ENCODE data around the gene MYH10.

MYH10 gene

DNA sequence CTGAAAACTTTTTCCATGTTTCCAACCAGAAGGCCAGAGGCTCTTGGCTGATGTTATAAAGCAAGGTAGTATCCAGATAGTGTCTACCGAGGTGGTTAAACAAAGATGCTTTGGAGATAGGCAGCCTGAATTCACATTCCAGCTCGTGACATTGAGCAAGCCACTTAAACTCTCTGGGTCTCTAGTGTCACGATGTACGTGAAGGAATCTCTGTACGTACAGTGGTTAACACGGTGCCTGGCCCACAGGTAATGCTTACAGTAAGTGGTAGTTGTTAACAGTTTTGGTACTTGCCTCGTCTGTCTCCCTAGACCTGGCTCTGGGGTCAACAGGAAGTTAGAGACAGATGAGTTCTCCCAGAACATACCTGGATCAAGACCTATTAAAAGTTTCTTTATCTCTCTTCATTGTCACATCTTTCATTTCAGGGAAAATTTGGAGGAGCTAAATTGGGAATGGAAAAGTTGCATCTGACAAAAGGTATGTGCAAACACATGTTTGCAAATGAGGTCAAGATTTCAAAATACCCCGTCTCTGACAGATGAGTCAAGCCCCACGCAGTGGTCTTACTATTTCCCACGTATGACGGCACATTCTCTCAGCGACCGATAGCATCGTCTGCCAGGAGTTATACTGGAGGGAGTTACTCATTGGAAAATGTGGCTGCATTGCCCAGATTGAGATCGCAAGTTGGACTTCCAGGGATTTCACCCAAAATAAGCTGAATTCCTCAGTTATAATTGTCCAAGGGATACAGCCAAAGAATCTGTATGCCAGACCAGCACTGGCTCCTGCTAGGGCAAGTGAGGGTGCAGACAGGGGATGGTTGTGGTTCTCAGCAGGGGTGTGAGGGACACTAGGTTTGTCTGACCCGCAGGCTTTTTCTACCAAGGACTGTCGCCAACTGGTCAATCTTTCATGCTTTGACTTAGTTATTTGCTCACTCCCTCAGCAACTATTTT is 18.9 kb upstream of the MYH10 start:
- DNase-seq (ENCODE audit: low spot score) = no peak

DNA sequence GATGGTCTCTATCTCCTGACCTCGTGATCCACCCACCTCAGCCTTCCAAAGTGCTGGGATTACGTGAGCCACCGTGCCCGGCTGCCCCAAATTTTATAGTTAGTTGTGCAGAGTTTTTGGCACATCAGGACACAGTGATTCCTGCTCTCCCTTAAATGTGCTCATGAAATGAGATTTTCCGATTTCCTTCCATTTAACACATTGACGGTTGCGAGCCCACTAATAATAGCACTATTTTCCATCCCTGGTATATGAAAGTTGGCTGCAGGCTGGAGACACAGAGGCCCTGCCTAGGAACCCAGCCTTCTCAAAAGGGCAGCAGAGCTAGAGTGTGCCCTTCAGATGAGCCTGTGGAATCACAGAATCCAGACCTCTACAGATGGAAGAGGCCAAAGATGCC is 17.4 kb upstream of the MYH10 start:
- DNase-seq (ENCODE audit: low spot score) = no peak

DNA sequence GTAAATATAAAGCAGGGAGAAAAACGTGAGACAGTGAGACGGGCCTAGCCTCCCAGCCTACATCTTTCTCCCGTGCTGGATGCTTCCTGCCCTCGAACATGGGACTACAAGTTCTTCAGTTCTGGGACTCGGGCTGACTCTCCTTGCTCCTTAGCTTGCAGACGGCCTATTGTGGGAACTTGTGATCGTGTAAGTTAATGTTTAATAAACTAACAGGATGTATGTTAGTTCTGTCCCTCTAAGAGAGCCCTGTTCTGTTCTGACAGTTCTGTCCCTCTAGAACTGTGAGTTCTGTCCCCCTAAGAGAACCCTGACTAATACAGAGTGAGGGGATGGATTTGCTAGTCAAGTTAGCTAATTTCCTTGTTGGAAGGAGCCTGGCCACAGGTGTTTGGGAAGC is 16.7 kb upstream of the MYH10 start:
- DNase-seq (ENCODE audit: low spot score) = no peak

DNA sequence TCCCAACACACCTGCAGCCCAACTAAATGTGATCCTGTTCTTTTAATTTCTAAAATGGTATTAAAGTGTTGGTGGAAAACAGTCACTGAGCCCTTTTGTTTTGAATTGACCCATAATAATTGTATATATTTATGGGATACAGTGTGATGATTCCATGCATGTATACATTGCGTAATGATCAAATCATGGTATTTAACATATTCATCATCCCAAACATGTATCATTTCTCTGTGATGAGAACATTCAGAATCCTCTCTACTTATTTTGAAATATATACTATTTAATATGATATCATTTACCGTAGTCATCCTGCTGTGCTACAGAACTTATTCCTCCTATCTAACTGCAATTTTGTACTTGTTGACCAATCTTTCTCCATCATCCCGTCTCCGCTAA is 14.0 kb upstream of the MYH10 start:
- DNase-seq (ENCODE audit: low spot score) = no peak

DNA sequence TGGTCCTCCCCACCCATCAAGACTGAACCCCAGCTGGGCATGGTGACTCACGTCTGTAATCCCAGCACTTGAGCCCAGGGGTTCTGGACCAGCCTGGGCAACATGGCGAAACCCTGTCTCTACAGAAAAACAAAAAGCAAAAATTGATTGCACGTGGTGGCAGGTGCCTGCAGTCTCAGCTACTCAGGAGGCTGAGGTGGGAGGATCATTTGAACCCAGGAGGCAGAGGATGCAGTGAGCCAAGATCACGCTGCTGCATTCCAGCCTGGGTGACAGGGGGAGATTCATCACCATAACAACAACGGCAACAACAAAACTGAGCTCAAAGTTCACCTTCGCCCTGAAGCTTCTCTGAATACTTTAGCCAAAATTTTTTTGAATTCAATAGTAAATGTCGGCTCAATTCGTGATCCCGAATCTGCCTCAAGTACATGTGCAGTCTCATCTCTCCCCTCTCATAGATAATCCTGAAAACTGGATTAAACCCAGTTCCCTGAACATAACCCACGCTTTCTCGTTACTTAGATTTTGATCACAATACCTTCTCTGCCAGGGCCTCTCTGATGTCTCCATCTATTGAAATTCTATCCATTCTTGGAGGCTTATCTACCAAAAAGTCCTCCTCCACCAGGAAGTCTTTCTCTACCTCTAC is 13.5 kb upstream of the MYH10 start:
- no peak for DNase-seq (ENCODE audit: low spot score)

DNA sequence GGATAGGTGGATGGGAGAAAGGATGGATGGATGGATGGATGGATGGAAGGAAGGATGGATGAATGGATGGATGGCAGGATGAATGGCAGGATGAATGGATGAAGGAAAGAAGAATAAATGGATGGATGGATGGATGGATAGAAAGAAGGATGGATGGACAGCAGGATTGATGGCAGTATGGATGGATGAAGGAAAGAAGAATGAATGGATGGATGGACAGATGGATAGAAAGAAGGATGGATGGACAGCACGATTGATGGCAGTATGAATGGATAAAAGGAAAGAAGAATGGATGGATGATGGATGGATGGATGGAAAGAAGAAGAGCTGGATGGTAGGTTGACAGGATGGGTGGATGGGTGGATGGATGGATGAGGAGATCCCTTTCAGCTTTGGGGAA is 9.2 kb upstream of the MYH10 start:
- no peak for DNase-seq (ENCODE audit: low spot score)

DNA sequence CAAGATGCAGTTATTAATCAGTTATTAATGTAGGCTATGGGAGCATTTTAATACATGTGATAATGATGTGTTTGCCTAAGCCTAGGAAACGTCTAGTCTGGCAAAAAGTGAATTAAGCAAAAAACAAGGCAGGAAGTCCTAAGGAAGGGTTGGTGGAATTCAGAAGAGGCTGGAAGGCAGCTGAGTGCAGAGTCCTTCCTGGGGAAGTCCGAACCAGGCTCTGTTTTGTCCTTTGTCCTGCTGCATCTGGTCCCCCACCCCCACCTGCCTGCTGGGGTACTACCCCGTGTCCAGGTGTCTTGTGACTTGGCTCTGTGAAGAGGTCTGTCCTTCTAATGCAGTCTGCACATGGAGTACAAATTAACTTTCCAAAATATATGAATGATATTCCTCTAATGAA is 1.5 kb upstream of the MYH10 start:
- no peak for DNase-seq (ENCODE audit: low spot score)

DNA sequence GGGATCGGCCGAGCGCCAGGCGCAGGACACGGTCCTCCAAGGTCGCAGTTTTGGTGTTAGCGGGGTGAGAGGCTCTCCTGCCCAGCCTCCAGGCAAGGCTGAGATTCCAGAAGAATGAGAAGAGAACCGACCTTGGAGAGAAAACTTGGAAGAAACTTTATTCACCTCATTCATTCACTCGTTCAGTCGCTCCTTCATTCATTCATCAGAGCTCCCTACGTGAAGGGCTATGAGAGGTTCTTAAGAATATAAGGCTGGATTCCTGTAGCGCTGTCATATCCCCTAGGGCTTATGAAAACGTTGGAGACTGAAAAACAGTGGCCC is 991 bp upstream of the MYH10 start:
- DNase-seq (ENCODE audit: low spot score) = no peak

DNA sequence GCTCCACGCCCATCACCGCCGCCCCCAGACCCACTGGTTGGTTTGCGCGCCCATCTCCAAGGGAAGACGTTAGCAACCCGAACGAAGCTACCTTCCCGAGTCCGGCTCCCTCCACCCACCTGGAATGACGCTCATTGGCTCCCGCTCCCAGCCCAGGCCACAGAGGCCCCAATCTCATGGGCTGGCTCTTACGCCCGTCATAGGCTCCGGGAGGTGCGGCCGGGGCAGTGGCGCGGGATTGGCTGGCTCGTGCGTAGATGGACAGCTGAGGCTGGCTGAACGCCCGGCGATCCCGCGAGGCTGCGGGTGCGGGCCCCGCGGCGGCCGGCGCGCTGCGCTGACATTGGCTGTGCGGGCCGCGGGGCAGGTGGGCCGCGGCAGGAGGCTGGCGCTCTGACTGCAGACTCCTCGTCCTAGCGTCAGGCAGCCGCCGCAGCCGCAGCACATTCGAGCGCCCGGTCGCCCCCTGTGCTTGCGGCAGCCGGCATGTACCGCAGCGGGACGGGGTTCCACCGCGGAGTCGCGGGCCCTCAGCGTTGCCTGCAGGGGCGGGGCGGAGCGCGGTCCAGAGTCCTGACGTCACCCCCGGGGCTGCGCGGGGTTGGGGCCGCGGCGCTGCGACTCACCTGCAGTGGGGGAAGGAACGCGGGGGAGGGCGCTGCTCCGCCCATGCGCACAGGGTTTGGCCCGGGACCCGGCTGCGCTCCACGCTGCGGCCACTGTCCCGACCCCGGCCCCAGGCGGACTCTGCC is 453 bp upstream of the MYH10 start:
- DNase-seq (ENCODE audit: low spot score) = no peak

DNA sequence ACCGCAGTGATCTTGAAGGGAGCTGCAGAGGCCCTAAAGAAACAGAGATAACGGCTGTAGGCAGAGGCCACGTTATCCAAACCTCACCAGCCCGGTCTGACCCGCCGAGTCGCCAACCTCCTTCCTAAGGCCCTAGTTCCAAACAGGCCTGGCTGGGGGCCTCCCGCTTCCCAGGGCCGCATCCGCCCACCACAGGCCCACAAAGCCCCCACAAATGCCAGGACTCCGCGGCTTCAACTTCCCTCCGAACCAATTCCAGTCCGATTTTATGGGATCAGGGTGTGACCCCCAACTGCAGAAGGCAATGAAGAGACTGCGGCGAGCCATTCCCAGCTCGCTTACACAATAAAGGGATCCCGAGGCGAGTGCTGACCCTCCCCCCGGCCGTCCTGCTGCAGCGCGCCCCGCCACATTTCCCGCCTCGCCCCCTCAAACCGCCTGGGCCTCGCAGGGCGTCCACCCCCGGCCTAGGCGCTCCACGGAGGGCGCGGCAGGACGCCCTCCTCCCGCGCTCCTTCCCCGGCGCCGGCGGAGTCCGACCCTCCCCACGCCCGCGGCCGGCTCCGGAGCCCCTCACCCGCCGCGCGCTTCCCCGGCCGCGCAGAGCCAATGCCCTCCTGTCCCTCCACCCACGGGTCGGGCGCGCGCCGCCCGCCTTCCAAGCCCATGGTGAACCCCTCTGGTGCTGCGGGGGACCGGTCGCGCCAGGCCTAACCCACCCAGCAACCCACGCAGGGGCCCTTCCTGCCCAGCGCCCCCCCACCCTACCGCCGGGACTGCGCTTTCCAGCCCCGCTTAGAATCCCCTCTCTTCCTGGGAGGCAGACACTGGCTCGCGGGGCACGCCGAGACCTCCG is 926 bp downstream of the MYH10 start:
- DNase-seq (ENCODE audit: low spot score) = no peak

DNA sequence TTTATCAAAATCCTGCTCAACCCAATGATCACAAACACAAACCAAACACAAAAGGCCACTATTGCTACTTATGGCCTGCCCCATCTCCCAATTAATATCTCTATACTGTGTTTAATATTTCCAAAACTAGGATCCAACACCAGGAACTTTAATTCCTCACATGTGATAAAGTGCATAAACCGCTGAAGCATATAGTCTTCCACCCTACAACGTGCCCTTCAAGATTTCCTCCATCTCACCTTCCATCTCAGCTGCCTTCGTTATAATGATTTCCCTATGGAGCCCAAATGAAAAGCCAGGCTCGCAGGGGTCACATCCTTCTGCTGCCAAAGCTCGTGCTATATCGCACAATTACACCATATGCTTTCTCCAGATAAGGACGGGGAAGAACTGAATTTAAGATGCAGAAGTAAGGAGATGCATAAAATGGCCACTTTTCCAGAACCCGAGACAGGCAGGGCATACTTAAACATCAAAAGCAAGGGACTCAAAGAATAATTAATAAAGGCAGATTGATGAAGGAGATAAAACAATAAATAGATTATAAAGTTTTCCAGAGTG is 1.8 kb downstream of the MYH10 start:
- DNase-seq (ENCODE audit: low spot score) = no peak

DNA sequence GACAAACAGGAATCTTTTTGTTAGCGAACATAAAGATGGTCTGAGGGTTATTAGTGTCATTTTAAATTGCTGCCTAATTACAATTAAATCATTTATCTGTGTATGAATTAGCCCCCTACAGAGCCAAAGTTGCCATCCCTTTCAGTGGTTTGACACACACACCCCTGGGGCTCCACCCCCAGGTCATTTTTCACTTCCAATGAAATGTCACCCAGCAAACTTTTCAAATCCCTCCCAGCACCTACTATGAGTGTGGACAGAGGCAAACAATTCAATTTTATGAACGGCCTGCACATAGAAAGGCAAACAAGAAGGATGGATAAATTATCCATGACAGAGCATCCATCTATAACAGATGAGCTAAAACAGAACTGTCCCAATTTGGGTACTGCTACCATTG is 2.4 kb downstream of the MYH10 start:
- DNase-seq (ENCODE audit: low spot score) = no peak

DNA sequence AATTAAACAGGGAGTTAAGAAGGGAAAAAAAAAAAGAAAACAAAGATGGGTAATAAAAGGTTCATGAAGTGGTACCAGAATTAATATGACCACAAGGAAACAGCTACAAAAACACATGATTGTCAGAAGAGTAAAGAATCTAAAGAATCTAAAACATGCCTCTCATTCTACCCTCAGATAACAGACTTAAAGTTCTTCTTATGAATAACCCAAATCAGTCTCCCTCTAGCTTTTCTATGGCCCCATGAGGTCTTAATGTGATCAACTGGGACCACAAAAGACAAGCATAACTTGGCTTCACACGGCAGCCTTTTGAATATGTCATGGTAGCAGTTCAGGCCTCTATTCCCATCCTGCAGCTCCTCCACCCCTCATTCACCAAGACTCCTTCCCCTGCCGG is 6.9 kb downstream of the MYH10 start:
- DNase-seq (ENCODE audit: low spot score) = no peak

DNA sequence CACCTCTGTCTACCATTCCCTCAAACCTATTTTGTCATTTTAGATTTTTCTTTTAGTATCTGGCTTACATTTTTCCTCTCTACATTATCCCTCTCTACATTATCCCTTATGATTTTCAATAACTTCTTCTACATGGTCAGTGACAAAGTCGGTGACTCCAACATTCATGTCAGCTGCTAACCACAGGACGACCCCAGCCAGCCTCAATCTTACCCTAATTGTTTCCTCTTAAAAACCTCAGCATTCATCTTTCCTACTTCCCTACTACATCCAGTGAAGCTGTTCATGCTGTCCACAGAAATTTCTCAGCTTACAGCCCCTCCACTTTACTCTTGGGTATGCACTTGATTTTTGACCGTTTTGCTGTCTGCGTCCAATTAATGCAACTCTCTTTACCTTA is 8.3 kb downstream of the MYH10 start:
- no peak for DNase-seq (ENCODE audit: low spot score)

DNA sequence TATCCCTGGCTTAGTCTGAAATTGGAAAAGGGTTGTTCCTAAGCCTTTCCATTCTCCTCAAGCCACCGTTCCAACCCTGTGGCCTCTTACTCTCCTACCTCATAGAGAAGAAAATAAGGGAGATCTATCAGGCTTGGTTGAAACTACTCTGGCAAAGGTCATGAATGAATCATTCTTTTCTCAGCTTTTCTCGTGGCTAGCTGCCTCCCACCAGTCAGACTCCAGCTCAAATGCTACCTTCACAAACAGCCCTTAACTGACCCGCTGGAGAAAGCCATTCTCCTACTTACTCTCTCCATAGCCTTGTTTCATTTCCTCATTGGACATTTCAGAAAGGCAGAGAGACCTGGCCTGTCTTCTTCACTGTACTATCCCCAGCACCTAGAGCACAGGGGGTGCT is 8.9 kb downstream of the MYH10 start:
- no peak for DNase-seq (ENCODE audit: low spot score)

DNA sequence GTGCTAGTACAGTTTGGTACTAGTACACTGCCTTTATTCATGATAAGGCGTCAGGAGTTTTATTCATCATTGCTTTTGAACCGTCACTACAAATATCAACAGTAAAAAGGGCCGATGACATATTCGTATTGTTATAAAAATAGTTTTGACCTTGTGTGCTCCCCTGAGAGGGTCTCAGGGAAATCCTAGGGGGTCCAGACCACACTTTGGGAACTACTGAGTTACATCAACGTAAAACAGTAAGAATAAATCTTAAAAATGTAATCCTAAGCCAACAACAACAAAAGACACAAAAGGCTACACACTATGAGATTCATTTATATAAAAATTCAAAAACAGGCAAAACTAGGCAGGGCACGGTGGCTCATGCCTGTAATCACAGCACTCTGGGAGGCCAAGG is 11.2 kb downstream of the MYH10 start:
- DNase-seq (ENCODE audit: low spot score) = no peak

DNA sequence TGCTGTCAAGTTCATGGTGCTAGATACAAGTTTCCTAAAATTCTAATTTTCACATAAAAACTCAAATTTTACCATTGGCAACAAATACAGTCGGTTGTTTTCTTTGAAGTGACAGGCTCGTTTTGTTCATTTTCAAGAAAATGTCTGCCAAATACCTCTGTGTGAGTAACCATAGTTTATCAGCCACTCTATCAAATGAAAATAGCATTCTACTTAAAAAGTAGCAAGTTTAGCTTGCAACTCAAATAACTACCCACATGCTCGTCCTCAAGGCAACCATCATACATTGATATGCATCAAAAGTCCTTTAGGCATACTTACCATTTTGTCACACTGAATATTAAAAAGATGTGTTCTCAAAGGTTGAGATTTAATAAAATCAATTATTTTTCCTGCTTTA is 11.7 kb downstream of the MYH10 start:
- no peak for DNase-seq (ENCODE audit: low spot score)

DNA sequence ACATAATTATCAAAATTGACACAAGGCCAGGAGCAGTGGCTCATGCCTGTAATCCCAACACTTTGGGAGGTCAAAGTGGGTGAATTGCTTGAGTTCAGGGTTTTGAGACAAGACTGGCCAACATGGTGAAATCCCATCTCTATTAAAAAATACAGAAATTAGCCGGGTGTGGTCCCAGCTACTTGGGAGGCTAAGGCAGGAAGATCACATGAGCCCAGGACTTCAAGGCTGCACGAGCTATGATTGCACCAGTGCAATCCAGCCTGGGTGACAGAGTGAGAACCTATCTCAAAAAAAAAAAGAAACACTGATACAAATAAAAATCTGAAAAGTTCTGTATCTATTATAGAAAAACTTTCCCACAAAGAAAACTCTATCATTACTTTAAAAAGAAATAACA is 15.5 kb downstream of the MYH10 start:
- no peak for DNase-seq (ENCODE audit: low spot score)

DNA sequence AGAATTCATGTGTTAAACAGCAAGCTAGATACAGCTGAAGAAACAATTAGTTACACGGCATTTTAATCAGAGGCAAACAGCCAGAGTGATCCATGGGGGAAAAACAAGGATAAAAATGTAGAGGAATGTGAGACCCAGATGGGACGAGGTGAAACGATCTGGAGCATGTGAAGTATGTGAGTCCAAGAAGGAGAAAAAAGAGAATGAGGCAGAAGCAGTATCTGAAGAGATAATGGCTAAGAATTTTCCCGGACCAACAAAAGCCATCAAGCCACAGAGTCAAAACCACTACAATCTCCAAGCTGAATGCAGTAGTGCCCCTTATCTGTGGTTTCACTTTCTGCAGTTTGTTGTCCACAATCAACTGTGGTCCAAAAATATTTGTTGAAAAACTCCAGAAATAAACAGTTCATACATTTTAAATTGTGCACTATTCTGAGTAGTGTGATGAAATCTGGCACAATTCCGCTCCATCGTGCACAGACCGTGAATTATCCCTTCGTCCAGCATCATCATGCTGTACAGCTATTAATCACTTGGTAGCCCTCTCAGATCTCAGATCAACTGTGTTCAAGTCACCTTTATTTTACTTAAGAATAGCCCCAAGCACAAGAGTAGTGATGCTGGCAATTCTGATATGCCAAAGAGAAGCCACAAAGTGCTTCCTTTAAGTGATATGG is 18.8 kb downstream of the MYH10 start:
- no peak for DNase-seq (ENCODE audit: low spot score)

DNA sequence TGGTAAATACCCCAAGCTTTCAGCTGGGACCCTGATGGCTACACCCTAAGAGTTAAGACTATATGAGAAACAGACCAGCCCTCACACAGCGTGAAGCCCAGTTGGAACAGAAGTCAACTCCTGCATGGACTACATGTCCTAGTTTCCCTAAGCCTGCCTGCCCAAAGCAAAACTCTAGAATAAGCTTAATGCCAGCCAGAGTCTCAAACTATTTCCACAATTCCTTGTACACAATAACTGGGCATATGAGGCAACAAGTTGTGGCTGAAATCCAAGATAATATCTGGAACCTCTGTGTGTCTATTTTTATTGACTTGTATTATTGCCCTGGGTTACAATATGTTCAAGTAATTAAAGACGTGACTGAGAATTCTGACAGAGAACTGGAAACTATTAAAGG is 19.4 kb downstream of the MYH10 start:
- no peak for DNase-seq (ENCODE audit: low spot score)

DNA sequence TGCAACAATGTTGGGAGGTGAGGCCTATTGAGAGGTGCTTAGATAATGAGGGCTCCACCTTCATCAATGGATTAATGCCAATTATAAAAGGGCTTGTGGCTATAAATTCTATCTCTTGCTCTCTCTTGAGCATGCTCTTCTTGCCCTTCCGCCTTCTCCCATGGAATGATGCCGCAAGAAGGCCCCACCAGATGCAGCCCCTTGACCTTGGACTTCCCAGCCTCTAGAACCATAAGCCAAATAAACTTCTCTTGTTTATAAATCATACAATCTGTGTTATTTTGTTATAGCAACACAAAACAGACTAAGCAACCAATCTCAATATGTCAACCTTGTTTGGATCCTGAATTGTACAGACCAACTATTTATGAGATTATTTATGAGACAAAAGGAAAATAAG is 20.0 kb downstream of the MYH10 start:
- no peak for DNase-seq (ENCODE audit: low spot score)
